ENCODE data around the gene ENTPD2. TPM values are rescaled to one million over a fixed set of nuclear protein-coding genes. Genes with fewer than 3 reads are reported as not detected.

Gene ENTPD2
- polyA plus RNA-seq, 2 donors, result 1.5 to 1.6 TPM

DNA sequence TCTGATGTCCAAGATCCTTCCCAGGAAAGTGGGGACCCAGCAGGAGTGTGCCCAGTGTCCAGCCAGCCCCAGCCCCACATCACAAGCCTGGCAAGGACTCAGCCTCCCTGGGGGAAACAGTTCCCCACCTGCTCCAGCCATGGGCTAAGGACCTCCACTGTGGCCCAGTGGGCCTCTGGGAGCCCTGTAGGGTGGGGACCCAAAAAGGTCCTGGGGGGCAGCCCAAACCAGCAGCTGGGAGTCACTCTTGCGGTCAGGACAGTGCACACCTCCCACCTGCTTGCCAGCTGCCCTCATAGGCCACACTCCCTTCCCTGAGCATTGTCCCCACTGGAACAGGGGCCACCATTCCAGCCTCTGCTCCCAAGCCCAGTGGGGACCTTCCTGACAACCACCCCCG lies 27.5 kb downstream of the ENTPD2 start:
- Histone ChIP-seq H3K36me3 (ENCODE audit: control insufficient read depth in 2 of 2, insufficient read depth in 2 of 2, low read length in 1 of 2) (peaks cover 0 to 3% of the 10 kb centered on the region in 2 donors), H3K27ac (ENCODE audit: low read depth in 2 of 2, low read length in 1 of 2) (no peak overlapping the region), H3K27me3 (ENCODE audit: control insufficient read depth in 1 of 2, insufficient read depth in 2 of 2, low read length in 2 of 2) (no peaks in the 10 kb centered on the region), H3K9me3 (ENCODE audit: control insufficient read depth in 2 of 2, insufficient read depth in 1 of 2, low read depth in 1 of 2, low read length in 1 of 2) (peaks cover 0 to 3% of the 10 kb centered on the region in 2 donors), H3K4me3 (ENCODE audit: low read depth in 1 of 2, low read length in 2 of 2) (no peak overlapping the region), H3K4me1 (ENCODE audit: control insufficient read depth in 2 of 2, insufficient read depth in 2 of 2, low read length in 1 of 2) (peaks cover 8 to 20% of the 10 kb centered on the region in 2 donors)
- WGBS, 2 donors, result 71 to 81% methylated on average over 2 of the region's 2 CpGs

DNA sequence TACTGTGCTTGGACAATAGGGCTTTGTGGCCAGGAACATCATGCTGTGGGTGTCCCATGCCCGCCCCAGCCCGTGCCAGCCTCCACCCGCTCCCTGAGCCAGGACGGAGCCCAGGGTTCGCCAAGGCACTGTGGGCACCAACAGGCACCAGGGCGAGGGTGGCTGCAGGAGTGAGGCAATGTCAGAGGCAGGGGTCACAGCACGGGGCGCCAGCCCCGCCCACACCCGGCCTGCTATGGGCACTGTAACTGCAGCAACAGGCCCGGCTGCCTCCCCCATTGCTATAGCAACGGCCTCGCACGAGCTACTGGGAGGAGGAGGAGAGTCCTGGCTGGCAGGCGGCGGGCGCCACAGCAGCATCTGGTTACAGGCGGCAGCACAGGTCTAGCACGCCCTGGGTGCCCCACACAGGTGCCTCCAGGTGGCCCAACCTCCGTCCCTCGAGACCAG lies 28.3 kb downstream of the ENTPD2 start:
- Histone ChIP-seq H3K9me3 (ENCODE audit: control insufficient read depth in 2 of 2, insufficient read depth in 1 of 2, low read depth in 1 of 2, low read length in 1 of 2) (peaks cover 0 to 3% of the 10 kb centered on the region in 2 donors), H3K27me3 (ENCODE audit: control insufficient read depth in 1 of 2, insufficient read depth in 2 of 2, low read length in 2 of 2) (no peaks in the 10 kb centered on the region), H3K36me3 (ENCODE audit: control insufficient read depth in 2 of 2, insufficient read depth in 2 of 2, low read length in 1 of 2) (peaks cover 0 to 3% of the 10 kb centered on the region in 2 donors), H3K4me1 (ENCODE audit: control insufficient read depth in 2 of 2, insufficient read depth in 2 of 2, low read length in 1 of 2) (peaks cover 8 to 20% of the 10 kb centered on the region in 2 donors), H3K4me3 (ENCODE audit: low read depth in 1 of 2, low read length in 2 of 2) (no peak overlapping the region), H3K27ac (ENCODE audit: low read depth in 2 of 2, low read length in 1 of 2) (no peak overlapping the region)
- WGBS, 2 donors, result 43 to 53% methylated on average over 20 to 21 of the region's 21 CpGs

DNA sequence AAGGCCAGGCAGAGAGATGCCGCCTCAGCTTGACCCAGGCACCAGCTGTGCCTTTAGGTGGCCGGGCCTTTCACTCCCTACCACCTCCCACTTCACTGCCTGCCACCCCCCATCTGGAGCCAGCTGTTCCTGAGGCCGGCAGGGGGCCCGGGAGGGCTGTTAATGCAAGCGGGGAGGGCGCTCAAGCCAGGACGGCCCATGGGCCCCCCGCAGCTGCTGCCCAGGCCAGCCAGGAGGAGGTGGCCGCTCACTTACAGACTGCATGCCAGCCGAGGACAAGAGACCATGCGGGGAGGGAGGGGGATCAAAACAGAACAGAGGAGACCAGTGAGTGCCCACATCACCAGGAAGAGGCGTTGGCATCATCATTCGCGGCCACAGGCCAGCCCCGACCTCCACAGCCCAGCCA lies 30.3 kb downstream of the ENTPD2 start:
- Histone ChIP-seq H3K27me3 (ENCODE audit: control insufficient read depth in 1 of 2, insufficient read depth in 2 of 2, low read length in 2 of 2) (no peaks in the 10 kb centered on the region), H3K4me3 (ENCODE audit: low read depth in 1 of 2, low read length in 2 of 2) (no peak overlapping the region), H3K9me3 (ENCODE audit: control insufficient read depth in 2 of 2, insufficient read depth in 1 of 2, low read depth in 1 of 2, low read length in 1 of 2) (peaks cover 0 to 3% of the 10 kb centered on the region in 2 donors), H3K27ac (ENCODE audit: low read depth in 2 of 2, low read length in 1 of 2) (no peak overlapping the region), H3K36me3 (ENCODE audit: control insufficient read depth in 2 of 2, insufficient read depth in 2 of 2, low read length in 1 of 2) (peaks cover 0 to 6% of the 10 kb centered on the region in 2 donors), H3K4me1 (ENCODE audit: control insufficient read depth in 2 of 2, insufficient read depth in 2 of 2, low read length in 1 of 2) (peaks cover 7 to 14% of the 10 kb centered on the region in 2 donors)
- 84 to 86% methylated on average over 15 of the region's 15 CpGs for WGBS, 2 donors

DNA sequence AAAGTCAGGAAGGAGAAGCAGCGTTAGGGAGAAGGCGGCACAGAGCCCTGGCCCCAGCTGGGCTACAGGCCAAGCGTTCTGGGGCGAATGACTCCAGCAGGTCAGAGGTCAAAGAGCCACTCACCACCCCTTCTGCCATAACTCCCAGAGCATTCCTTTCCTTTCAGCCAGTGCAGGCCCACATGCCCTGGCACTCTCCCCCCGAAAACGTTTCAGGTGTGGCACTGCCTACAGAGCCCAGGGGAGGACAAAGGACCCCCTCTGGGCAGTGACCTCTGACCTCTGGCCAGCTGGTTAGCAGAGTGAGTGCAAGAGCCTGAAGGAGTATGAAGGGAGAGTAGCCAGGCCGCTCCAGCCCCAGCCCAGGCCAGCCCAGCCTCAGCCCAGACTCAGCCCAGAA lies 30.7 kb downstream of the ENTPD2 start:
- Histone ChIP-seq H3K36me3 (ENCODE audit: control insufficient read depth in 2 of 2, insufficient read depth in 2 of 2, low read length in 1 of 2) (peaks cover 0 to 6% of the 10 kb centered on the region in 2 donors), H3K4me1 (ENCODE audit: control insufficient read depth in 2 of 2, insufficient read depth in 2 of 2, low read length in 1 of 2) (peaks cover 5 to 14% of the 10 kb centered on the region in 2 donors), H3K4me3 (ENCODE audit: low read depth in 1 of 2, low read length in 2 of 2) (no peak overlapping the region), H3K27me3 (ENCODE audit: control insufficient read depth in 1 of 2, insufficient read depth in 2 of 2, low read length in 2 of 2) (no peaks in the 10 kb centered on the region), H3K9me3 (ENCODE audit: control insufficient read depth in 2 of 2, insufficient read depth in 1 of 2, low read depth in 1 of 2, low read length in 1 of 2) (peaks cover 0 to 3% of the 10 kb centered on the region in 2 donors), H3K27ac (ENCODE audit: low read depth in 2 of 2, low read length in 1 of 2) (no peak overlapping the region)
- 78 to 83% methylated on average over 4 to 7 of the region's 7 CpGs for WGBS, 2 donors

DNA sequence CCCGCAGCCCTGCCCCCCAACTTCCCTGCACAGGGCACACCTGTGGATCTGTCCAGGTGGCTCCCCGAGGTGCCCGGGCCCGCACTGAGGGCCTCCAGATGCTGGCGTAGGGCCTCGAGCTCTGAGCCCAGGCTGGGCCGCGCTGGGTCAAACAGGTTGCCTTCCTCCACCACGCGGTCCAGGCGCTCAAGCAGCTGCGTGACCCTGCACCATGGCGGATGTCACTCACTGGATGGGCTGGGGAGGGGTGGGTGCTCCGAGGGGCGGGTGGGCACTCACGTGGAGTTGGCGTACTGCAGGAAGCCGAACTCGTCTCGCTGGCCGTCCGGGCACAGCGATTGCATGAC lies 31.2 kb downstream of the ENTPD2 start:
- 84 to 91% methylated on average over 23 of the region's 23 CpGs for WGBS, 2 donors
- Histone ChIP-seq H3K9me3 (ENCODE audit: control insufficient read depth in 2 of 2, insufficient read depth in 1 of 2, low read depth in 1 of 2, low read length in 1 of 2) (peaks cover 0 to 3% of the 10 kb centered on the region in 2 donors), H3K27me3 (ENCODE audit: control insufficient read depth in 1 of 2, insufficient read depth in 2 of 2, low read length in 2 of 2) (no peaks in the 10 kb centered on the region), H3K4me3 (ENCODE audit: low read depth in 1 of 2, low read length in 2 of 2) (no peak overlapping the region), H3K4me1 (ENCODE audit: control insufficient read depth in 2 of 2, insufficient read depth in 2 of 2, low read length in 1 of 2) (peaks cover 4 to 14% of the 10 kb centered on the region in 2 donors), H3K27ac (ENCODE audit: low read depth in 2 of 2, low read length in 1 of 2) (no peak overlapping the region), H3K36me3 (ENCODE audit: control insufficient read depth in 2 of 2, insufficient read depth in 2 of 2, low read length in 1 of 2) (peaks cover 0 to 9% of the 10 kb centered on the region in 2 donors)

DNA sequence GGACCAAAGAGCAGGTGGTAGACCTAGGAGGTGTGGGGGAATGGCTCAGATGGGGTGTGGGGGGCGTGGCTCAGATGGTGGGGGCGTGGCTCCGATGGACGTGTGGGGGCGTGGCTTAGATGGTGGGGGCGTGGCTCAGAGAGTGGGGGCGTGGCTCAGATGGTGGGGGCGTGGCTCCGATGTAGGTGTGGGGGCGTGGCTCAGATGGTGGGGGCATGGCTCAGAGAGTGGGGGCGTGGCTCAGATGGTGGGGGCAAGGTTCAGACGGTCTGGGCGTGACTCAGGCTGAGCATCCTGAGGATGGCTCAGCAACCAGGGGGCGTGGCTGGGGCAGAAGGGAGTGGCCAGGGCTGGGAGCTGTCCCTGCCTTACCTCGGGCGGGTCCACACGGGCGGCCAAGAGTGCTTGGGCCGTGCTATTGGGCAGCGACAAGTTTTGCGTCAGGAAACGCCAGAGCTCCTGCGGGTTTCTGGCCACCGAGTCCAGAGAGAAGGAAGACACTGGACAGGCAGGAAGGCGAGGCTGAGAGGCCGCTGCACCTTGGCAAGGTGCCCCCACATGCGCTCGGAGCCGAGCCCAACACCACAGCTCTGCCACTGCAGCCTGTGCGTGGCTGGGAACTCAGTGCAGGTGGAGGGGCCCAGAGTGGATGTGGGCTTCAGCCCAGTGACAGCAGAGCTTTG lies 31.7 kb downstream of the ENTPD2 start:
- no peaks in the 10 kb centered on the region for H3K27me3 ChIP-seq (ENCODE audit: control insufficient read depth in 1 of 2, insufficient read depth in 2 of 2, low read length in 2 of 2)
- H3K36me3 ChIP-seq (ENCODE audit: control insufficient read depth in 2 of 2, insufficient read depth in 2 of 2, low read length in 1 of 2), result peaks cover 0 to 14% of the 10 kb centered on the region in 2 donors
- H3K9me3 ChIP-seq (ENCODE audit: control insufficient read depth in 2 of 2, insufficient read depth in 1 of 2, low read depth in 1 of 2, low read length in 1 of 2), result peaks cover 0 to 3% of the 10 kb centered on the region in 2 donors
- H3K4me3 ChIP-seq (ENCODE audit: low read depth in 1 of 2, low read length in 2 of 2), result no peak overlapping the region
- H3K27ac ChIP-seq (ENCODE audit: low read depth in 2 of 2, low read length in 1 of 2), result peak overlapping the region in 1 of 2 donors; percentile 13
- H3K4me1 ChIP-seq (ENCODE audit: control insufficient read depth in 2 of 2, insufficient read depth in 2 of 2, low read length in 1 of 2), result peaks cover 0 to 11% of the 10 kb centered on the region in 2 donors
- WGBS, 2 donors, result 50 to 51% methylated on average over 30 of the region's 30 CpGs

DNA sequence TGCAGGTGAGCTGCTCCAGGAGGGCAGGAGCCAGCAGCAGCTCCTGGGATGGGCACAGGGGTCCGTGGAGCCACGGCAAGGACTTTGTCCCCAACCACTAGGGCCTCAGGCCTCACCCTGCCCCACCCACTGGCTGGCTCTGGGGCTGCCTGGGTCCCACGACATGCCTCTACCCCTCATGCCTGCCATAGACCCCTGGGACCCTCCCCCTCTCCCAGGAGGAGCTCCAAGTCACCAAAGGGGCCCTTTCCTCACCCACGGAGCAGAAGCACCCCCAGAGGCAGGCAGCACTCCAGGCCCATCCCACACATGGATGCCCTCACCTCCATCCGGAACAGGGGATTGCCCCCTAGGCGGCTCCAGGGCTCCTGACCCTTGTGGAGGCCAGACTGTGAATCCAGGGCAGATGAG lies 32.3 kb downstream of the ENTPD2 start:
- Histone ChIP-seq H3K4me1 (ENCODE audit: control insufficient read depth in 2 of 2, insufficient read depth in 2 of 2, low read length in 1 of 2) (peaks cover 0 to 8% of the 10 kb centered on the region in 2 donors), H3K27ac (ENCODE audit: low read depth in 2 of 2, low read length in 1 of 2) (no peak overlapping the region), H3K9me3 (ENCODE audit: control insufficient read depth in 2 of 2, insufficient read depth in 1 of 2, low read depth in 1 of 2, low read length in 1 of 2) (peaks cover 0 to 3% of the 10 kb centered on the region in 2 donors), H3K4me3 (ENCODE audit: low read depth in 1 of 2, low read length in 2 of 2) (no peak overlapping the region), H3K27me3 (ENCODE audit: control insufficient read depth in 1 of 2, insufficient read depth in 2 of 2, low read length in 2 of 2) (no peaks in the 10 kb centered on the region), H3K36me3 (ENCODE audit: control insufficient read depth in 2 of 2, insufficient read depth in 2 of 2, low read length in 1 of 2) (peaks cover 0 to 17% of the 10 kb centered on the region in 2 donors)
- 91 to 92% methylated on average over 6 of the region's 6 CpGs for WGBS, 2 donors

DNA sequence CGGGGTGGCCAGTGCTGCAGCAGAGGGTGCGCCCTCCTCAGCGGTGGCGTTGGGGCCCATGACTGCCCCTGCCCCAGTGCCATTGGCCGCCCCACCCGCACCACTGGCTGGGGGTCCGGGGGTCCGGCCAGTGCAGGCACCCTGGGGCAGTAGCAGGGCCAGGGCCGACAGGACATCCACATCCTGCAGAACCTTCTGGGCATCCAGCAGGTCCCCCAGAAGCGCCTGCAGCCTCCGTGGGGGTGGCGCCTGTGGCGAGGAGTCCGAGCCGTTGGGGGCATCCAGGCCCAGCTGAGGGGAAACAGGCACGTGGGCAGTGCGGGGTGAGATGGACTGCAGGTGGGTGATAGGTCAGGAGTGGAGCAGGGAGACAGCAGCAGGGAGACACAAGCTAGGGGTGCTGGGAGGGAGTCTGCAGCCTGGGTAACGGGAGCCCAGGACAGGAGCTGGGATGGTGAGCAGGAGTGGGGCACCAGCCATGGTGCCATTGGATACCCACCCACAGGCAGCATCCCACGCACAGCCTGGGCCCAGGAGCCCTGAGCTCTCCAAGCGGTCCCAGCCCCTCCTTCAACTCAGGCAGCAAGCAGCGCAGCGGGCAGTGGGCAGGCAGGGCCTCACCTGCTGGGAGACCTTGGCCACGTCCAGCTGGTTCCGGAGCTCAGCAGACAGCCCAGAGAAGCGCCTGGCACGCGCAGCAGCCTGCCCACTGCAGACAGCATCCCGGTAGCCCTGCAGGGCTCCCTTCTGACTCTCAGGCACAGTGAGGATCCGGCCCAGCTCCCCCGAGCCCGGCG lies 32.9 kb downstream of the ENTPD2 start:
- Histone ChIP-seq H3K9me3 (ENCODE audit: control insufficient read depth in 2 of 2, insufficient read depth in 1 of 2, low read depth in 1 of 2, low read length in 1 of 2) (peaks cover 0 to 3% of the 10 kb centered on the region in 2 donors), H3K4me3 (ENCODE audit: low read depth in 1 of 2, low read length in 2 of 2) (no peak overlapping the region), H3K27ac (ENCODE audit: low read depth in 2 of 2, low read length in 1 of 2) (no peak overlapping the region), H3K4me1 (ENCODE audit: control insufficient read depth in 2 of 2, insufficient read depth in 2 of 2, low read length in 1 of 2) (peaks cover 0 to 7% of the 10 kb centered on the region in 2 donors), H3K36me3 (ENCODE audit: control insufficient read depth in 2 of 2, insufficient read depth in 2 of 2, low read length in 1 of 2) (peaks cover 0 to 22% of the 10 kb centered on the region in 2 donors), H3K27me3 (ENCODE audit: control insufficient read depth in 1 of 2, insufficient read depth in 2 of 2, low read length in 2 of 2) (no peaks in the 10 kb centered on the region)
- WGBS, 2 donors, result 94 to 95% methylated on average over 31 to 32 of the region's 32 CpGs

DNA sequence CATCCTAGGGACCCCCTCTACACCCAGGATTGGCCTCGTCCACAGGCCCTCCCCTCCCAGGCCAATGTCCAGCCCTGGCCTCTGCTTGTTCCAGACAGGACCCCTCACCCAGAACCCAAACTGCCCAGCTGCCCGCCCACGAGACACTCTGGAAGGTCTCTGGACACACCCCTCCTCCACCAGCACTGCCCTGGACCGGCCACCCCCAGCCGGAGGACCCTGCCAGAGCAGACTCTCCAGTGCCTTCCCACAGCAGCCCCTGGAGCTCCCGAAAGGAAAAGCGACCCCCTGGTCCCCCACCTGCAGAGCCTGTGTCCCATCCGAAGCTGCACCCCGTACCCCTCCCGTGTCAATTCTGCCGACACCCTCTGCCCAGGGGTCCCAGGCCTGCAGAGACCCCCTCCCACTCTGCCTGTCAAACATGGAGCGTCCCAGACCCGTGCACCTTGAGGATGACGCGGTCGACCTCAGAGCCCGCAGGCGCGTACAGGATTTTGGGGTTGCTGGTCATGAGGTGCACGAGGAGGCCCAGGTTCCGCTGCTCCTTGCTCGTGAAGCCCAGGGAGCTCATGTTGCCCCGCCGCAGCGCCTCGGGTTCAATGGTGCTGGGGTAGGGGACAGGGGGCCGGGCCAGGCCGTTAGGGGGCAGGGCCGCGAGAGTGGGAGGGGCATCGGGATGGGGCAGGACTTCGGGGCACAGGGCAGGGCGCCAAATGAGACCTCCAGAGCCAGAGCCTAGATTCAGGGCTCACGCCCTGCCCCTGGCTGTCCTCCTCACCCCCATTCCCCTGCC lies 33.8 kb downstream of the ENTPD2 start:
- H3K27ac ChIP-seq (ENCODE audit: low read depth in 2 of 2, low read length in 1 of 2), result no peak overlapping the region
- H3K36me3 ChIP-seq (ENCODE audit: control insufficient read depth in 2 of 2, insufficient read depth in 2 of 2, low read length in 1 of 2), result peaks cover 0 to 25% of the 10 kb centered on the region in 2 donors
- peaks cover 0 to 3% of the 10 kb centered on the region in 2 donors for H3K9me3 ChIP-seq (ENCODE audit: control insufficient read depth in 2 of 2, insufficient read depth in 1 of 2, low read depth in 1 of 2, low read length in 1 of 2)
- H3K4me3 ChIP-seq (ENCODE audit: low read depth in 1 of 2, low read length in 2 of 2), result no peak overlapping the region
- WGBS, 2 donors, result 94% methylated on average over 34 of the region's 34 CpGs
- H3K27me3 ChIP-seq (ENCODE audit: control insufficient read depth in 1 of 2, insufficient read depth in 2 of 2, low read length in 2 of 2), result no peaks in the 10 kb centered on the region
- H3K4me1 ChIP-seq (ENCODE audit: control insufficient read depth in 2 of 2, insufficient read depth in 2 of 2, low read length in 1 of 2), result no peaks in the 10 kb centered on the region

Data from esophagus (tissue), 2 donors.